ENCODE results near the gene SOX2. TPM values are rescaled to one million over a fixed set of nuclear protein-coding genes. Genes with fewer than 3 reads are reported as not detected.

The SOX2 gene
- total and polyA plus RNA-seq, 2 of the 13 experiments (the other 11 are each of a cell fraction or from before 2014, with no cell fraction given): not detected

GRCh38 chr3:181690769-181691168 lies 21.0 kb upstream of the SOX2 start:
- POLR2A ChIA-PET: no interaction called here
- H3K79me2 ChIP-seq (ENCODE audit: insufficient read depth, low read length): no peaks in the 10 kb centered on the region
- no peaks in the 10 kb centered on the region for H3K9me3 ChIP-seq (ENCODE audit: low read length)
- BruUV-seq (replicated peaks): no TSS peak
- in situ Hi-C loops (cut with HindIII; ENCODE audit: extremely low pct_ligation_motif_present, low pct_unique_long_range_greater_than_20kb): no loop called here
- H3K27ac ChIP-seq (ENCODE audit: extremely low read length, insufficient read depth, low read length): no peak overlapping the region
- H3K4me3 ChIP-seq (replicated peaks in 1 of 3; ENCODE audit: insufficient read depth in 1 of 3, low read depth in 2 of 3, low read length in 3 of 3): no peak overlapping the region
- CTCF ChIA-PET (ENCODE audit: low intra/inter-chr PET ratio, low total read pairs): no interaction called here
- H4K20me1 ChIP-seq (ENCODE audit: insufficient read depth, low read length): no peaks in the 10 kb centered on the region
- H3K9ac ChIP-seq (ENCODE audit: insufficient read depth, low read depth, low read length): no peak overlapping the region
- no peak for FAIRE-seq
- no peaks in the 10 kb centered on the region for H3K36me3 ChIP-seq (replicated peaks in 1 of 2; ENCODE audit: control insufficient read depth in 1 of 2, insufficient read depth in 2 of 2, low read length in 2 of 2)
- H3K4me1 ChIP-seq (ENCODE audit: insufficient read depth, low read length): no peaks in the 10 kb centered on the region
- H2AFZ ChIP-seq (ENCODE audit: low read length): no peak overlapping the region
- intact Hi-C loops (cut with micrococcal nuclease; ENCODE audit: unreplicated experiment): no loop called here
- TF ChIP-seq AGO2 (optimal IDR thresholded peaks at IDR 0.05; ENCODE audit: low read depth, low read length): no peak
- no peak for TF ChIP-seq MBD4 (IDR thresholded peaks at IDR 0.05; ENCODE audit: borderline replicate concordance, low read length)
- no peak for TF ChIP-seq WIZ (CRISPR knock-in tag; IDR thresholded peaks at IDR 0.05)
- TF ChIP-seq HNRNPK (IDR thresholded peaks at IDR 0.05; ENCODE audit: low read depth, low read length, poor library complexity, severe bottlenecking): no peak
- no peak for TF ChIP-seq ZNF773 (CRISPR knock-in tag; IDR thresholded peaks at IDR 0.05; ENCODE audit: borderline replicate concordance)
- TF ChIP-seq MLXIP (CRISPR knock-in tag; IDR thresholded peaks at IDR 0.05; ENCODE audit: borderline replicate concordance): no peak
- no peak for TF ChIP-seq ZNF710 (CRISPR knock-in tag; IDR thresholded peaks at IDR 0.05; ENCODE audit: borderline replicate concordance)
- no peak for TF ChIP-seq PHF20 (CRISPR knock-in tag; IDR thresholded peaks at IDR 0.05)
- TF ChIP-seq JUNB (CRISPR knock-in tag; IDR thresholded peaks at IDR 0.05; ENCODE audit: borderline replicate concordance): no peak
- TF ChIP-seq ZGPAT (CRISPR knock-in tag; IDR thresholded peaks at IDR 0.05): no peak
- TF ChIP-seq BORCS8-MEF2B (CRISPR knock-in tag; IDR thresholded peaks at IDR 0.05): no peak
- TF ChIP-seq PRMT3 (CRISPR knock-in tag; IDR thresholded peaks at IDR 0.05; ENCODE audit: borderline replicate concordance, low read depth): no peak
- TF ChIP-seq HNRNPUL1 (IDR thresholded peaks at IDR 0.05; ENCODE audit: low read depth, low read length): no peak
- TF ChIP-seq HOXA9 (CRISPR knock-in tag; IDR thresholded peaks at IDR 0.05; ENCODE audit: borderline replicate concordance): no peak
- TF ChIP-seq POLR2G (IDR thresholded peaks at IDR 0.05; ENCODE audit: low read depth, low read length): no peak
- no peak for ATAC-seq
- H3K27me3 ChIP-seq (ENCODE audit: control insufficient read depth in 1 of 2, insufficient read depth in 2 of 2, low read length in 2 of 2): peaks cover 1 to 5% of the 10 kb centered on the region in 2 experiments; a peak in 2 of 5 replicates
- WGBS (ENCODE audit: low lambda C conversion rate): 5% methylated on average over 2 of the region's 2 CpGs
- no peak for DNase-seq (ENCODE audit: low spot score)
- no peak overlapping the region for H3K4me2 ChIP-seq (ENCODE audit: low read depth, low read length)
